Measurements from ENCODE around the gene HSPA12A.

The HSPA12A gene

DNA sequence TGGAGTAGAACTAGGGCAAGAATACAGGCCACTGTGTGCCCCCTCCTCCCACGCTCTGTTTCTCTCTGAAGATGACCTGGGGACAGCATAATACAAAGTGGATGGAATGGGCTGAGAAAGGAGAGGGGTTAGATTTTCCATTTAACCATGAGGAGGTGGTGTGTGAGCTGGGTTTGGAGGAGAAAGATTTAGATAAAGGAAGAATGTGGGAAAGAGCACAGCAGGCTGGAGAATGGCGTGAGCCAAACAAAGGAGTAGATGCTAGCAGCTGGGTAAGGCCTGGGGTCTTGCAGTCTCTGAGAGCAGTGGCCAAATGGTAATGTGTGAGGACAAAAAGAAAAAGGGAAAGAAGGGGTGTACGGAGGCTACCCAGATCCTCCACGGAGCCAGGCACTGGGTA, 113.0 kb downstream of the HSPA12A start:
- DNase-seq (ENCODE audit: low read depth), result no peak

DNA sequence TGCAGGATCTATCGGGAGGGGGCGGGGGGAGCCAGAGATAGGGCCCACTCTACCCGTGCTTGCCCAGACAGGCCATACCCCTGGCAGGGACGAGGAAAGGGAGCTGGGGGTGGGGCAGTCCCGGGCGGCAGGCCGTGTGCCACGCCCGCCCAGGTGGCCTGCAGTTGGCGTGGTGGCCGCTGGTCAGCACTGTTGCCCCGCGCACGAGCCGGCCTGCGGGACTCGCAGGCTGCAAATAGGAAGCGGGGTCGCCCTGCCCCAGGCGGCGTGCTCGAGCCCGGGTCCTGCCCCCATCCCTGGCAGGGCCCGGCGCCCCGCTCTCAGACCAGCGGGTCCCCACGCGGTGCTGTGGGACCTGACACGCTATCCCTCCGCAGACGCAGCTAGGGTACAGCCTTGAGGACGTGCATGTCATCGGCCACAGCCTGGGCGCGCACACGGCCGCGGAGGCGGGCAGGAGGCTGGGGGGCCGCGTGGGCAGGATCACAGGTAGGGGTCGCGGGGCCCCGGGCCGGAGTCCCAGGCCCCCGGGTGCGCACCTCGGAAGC, 114.9 kb downstream of the HSPA12A start:
- no peak for DNase-seq (ENCODE audit: low read depth)

DNA sequence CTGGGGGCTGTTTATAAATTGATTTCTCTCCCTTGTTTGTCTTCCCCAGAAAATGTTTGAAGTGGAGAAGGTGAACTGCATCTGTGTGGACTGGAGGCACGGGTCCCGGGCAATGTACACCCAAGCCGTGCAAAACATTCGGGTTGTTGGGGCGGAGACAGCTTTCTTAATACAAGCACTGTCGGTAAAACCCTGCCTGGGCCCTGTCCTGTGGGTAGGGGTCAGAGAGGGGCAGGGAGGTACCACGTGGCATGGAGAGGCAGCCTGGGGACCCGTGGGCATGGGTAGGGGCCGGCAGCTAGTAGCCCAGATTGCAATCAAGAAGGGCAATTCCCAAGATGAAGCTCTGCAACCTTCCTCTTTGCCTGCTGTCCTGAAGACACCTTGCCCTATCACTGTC, 115.6 kb downstream of the HSPA12A start:
- no peak for DNase-seq (ENCODE audit: low read depth)

DNA sequence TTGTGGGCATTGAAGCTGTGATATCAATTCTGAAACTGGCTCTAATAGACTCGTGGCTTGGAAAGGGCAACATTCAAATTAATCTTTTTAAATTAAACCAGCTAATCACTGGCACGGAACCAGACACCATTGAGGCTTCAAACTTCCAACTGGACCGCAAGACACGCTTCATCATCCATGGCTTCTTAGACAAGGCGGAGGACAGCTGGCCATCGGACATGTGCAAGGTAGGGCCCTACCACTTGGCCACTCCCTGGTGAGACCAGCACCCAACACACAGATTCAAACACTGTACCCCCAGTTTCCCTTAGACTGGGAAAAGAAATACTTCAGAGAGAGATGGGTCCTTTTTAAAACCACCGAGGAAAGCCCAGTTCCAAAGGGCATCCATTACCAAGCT, 116.5 kb downstream of the HSPA12A start:
- no peak for DNase-seq (ENCODE audit: low read depth)

DNA sequence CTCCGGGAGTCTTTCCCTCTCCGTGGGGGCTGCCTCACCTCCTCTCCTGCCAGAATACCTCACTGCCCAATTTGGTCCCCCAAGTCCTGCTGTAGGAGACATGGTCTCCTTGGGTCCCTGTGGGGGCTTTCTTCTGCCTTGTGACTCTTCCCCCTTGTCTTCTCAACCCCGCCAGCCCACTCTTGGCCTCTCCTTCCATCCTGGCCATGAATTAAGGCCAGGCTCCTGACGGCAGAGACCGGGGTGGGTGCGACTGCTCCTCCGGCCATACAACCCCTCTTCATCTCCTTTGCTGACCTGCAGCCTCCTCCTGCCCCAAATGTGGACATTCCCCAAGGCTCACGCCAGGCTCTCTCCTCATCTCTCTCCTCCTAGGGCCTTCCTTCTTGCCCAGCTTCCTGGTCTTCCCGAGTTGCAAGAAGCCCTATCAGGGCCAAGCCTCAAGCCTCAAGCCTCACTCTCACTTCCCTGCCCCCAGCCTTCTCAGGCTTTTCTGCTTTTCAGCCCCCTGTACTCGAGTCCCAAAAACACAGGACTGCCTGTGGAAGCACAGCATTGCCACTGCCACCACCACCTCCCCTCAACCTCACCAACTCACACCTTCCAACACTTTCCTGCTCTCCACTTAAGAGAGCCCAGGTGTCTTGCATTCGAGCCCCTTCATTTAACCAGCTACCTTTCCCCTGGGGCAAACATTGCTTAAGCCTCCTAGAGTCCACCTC, 120.3 kb downstream of the HSPA12A start:
- no peak for DNase-seq (ENCODE audit: low read depth)

DNA sequence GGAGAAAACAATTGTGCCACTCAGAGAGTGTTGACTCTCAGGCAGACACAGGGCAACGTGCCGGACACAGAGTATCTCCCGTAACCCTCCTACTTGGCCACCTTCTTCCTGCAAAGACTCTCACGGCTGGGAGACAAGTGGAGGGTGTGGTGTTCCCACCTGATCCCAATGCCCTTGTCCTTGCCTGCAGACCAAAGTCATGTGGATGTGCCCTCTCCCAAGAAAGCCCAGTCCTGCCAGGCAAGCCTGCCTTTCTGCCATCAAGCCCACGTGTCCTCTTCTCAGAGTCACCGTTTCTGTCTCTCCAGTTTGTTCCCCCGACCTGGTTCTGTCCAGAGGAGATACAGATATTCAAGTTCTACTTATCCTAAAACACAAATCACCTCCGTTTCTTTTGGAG, 120.9 kb downstream of the HSPA12A start:
- DNase-seq (ENCODE audit: low read depth), result no peak

All from activated T-helper 1 cell treated with Interleukin-2 at 50 U/mL for 16 hours (primary cell).